Measurements from ENCODE around the gene ZNF300. TPM values are rescaled to one million over a fixed set of nuclear protein-coding genes. Genes with fewer than 3 reads are reported as not detected.

Gene ZNF300
- 1 to 10 TPM in 2 of 9 donors, under 1 TPM in 7; 0.12 to 7.4 (median 0.61) TPM for total RNA-seq
- polyA plus RNA-seq, result 1 to 10 TPM in 2 of 3 donors, under 1 TPM in 1; 0.82 to 6.0 (median 3.3) TPM
- long read RNA-seq, donor 1, result 0 reads
- long read RNA-seq, donor 2, result 0 reads
- long read RNA-seq, donor 3, partial matches to known transcripts, result 0 of 1 reads
- long read RNA-seq, donor 3, other reads (novel, unspliced or antisense), result 0 of 1 reads
- long read RNA-seq, donor 4, result 0 reads
- long read RNA-seq, donor 5, result 0 reads
- long read RNA-seq, donor 6, result 0 reads
- long read RNA-seq, donor 7, result 0 reads
- long read RNA-seq, donor 8, full-length matches to known transcripts, result 2 of 2 reads
- long read RNA-seq, donor 8, partial matches to known transcripts, result 0 of 2 reads
- long read RNA-seq, donor 8, other reads (novel, unspliced or antisense), result 0 of 2 reads
- long read RNA-seq, donor 9, full-length matches to known transcripts, result 1 of 1 reads
- long read RNA-seq, donor 9, partial matches to known transcripts, result 0 of 1 reads
- long read RNA-seq, donor 9, other reads (novel, unspliced or antisense), result 0 of 1 reads
- long read RNA-seq, donor 10, result 0 reads

DNA sequence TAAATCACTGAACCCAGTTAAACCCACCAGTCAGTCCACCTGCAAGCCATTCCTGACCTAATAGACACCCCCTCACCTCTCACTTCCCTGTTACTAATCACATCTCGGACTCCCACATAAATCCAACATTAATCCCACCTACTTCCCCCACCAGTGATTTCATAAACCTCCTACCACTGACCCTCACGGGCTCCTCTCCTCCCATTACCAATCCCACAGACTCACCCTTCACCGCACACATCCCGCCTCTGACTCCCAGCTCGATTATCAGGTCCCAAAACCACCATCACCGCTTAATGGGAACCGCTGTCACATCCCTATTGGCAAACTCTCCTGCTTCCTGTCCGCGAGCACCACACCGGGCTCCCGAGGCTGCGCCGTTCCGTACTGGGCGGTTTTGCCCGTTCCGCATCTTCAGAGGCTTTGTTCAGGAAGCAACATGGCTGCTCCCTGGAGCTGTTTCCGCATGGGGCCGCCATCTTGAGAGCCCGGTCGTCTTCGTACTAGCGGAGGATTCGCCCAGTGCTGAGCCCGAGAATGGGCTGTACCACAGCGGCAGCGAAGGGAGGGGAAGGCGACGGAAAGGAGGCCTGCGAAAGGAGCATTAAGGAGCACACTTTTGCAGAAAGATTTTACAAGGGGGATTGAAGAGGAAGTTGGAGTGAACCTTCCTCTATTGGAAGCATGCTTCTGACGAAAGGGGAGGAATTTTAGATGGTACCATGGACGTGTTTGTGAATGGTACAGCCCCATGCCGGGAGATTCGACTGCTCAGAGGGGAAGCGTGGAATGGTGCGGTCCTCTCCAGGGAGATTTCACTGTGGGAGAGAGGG lies at the start of gene ZNF300:
Gene ZNF300, minus strand, starts transcription at position 502 of the 833 bp plus-strand sequence. CDS start 1,825 bp downstream, outside the sequence.
- TF ChIP-seq, protein P1, sequence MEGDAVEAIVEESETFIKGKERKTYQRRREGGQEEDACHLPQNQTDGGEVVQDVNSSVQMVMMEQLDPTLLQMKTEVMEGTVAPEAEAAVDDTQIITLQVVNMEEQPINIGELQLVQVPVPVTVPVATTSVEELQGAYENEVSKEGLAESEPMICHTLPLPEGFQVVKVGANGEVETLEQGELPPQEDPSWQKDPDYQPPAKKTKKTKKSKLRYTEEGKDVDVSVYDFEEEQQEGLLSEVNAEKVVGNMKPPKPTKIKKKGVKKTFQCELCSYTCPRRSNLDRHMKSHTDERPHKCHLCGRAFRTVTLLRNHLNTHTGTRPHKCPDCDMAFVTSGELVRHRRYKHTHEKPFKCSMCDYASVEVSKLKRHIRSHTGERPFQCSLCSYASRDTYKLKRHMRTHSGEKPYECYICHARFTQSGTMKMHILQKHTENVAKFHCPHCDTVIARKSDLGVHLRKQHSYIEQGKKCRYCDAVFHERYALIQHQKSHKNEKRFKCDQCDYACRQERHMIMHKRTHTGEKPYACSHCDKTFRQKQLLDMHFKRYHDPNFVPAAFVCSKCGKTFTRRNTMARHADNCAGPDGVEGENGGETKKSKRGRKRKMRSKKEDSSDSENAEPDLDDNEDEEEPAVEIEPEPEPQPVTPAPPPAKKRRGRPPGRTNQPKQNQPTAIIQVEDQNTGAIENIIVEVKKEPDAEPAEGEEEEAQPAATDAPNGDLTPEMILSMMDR (IDR thresholded peaks at IDR 0.05), result no peak
- TF ChIP-seq POLR2A (IDR thresholded peaks at IDR 0.05), result no peak
- WGBS, 4 donors, result 6 to 10% (median 6%) methylated on average over 27 to 36 of the region's 36 CpGs
- intact Hi-C loops (cut with DNase I), result no loop called here
- peak; percentile 72 to 82 (median 75) for DNase-seq
- Histone ChIP-seq H3K36me3 (replicated peaks in 1 of 2) (no peaks in the 10 kb centered on the region), H3K27ac (peak within 1 kb of the TSS in 2 of 5 donors; percentile 48 to 73), H3K4me3 (peak within 1 kb of the TSS in 2 of 4 donors; percentile 13 to 55), H3K9me3 (replicated peaks in 1 of 3) (peaks cover 0 to 16% (median 12%) of the 10 kb centered on the region in 3 donors), H3K27me3 (no peaks in the 10 kb centered on the region), H3K4me1 (replicated peaks in 1 of 2) (no peaks in the 10 kb centered on the region)

DNA sequence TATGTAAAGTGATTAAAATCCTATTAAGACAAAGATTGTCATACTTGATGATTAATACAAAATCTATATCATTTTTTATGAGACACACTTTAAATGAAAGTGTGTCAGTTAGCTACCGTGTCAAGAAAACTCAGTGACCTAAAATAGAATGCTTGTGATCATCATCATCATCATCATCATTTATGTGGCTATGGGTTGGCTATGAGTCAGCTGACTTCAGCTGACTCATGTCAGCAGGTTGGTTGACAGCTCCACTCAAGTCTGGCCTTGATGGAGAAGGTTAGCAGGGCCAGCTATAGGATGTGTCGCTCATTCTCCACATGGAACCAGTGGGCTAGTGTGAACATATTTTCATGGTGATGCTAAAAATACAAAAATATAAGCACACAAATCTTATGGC lies 43.8 kb upstream of the ZNF300 start:
- DNase-seq, result no peak
- H3K36me3 ChIP-seq (replicated peaks in 1 of 2), result no peaks in the 10 kb centered on the region
- no peak overlapping the region for H3K27ac ChIP-seq
- no peaks in the 10 kb centered on the region for H3K27me3 ChIP-seq
- intact Hi-C loops (cut with DNase I), result no loop called here
- H3K9me3 ChIP-seq (replicated peaks in 1 of 3), result peaks cover 0 to 39% (median 14%) of the 10 kb centered on the region in 3 donors
- H3K4me1 ChIP-seq (replicated peaks in 1 of 2), result peaks cover 0 to 6% of the 10 kb centered on the region in 2 donors
- TF ChIP-seq POLR2A (IDR thresholded peaks at IDR 0.05), result no peak
- TF ChIP-seq, protein P1 (IDR thresholded peaks at IDR 0.05), result no peak
- H3K4me3 ChIP-seq, result no peak overlapping the region
- 61 to 92% (median 64%) methylated on average over 2 of the region's 2 CpGs for WGBS, 4 donors

DNA sequence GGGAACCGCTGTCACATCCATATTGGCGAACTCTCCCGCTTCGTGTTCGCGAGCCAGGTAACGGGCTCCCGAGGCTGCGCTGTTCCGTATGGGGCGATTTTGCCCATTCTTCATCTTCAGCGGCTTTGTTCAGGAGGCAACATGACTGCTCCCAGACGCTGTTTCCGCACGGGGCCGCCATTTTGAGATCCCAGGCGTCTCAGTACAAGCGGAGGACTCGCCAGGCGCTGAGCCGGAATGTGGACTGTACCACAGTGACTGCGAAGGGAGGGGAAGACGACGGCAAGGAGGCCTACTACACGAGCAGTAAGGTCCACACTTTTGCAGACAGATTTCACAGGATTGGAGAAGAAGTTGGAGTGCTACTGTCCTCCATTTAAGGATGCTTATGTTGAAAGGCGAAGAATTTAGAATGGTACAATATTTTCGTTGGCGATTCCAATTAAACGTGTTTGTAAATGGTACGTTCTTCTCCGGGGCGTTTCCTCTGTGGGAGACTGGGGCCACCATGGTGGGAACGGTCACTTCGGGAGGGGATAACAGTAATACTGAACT lies 41.6 kb upstream of the ZNF300 start:
- TF ChIP-seq, protein P1 (IDR thresholded peaks at IDR 0.05), result no peak
- TF ChIP-seq POLR2A (IDR thresholded peaks at IDR 0.05), result peak in 1 of 2 donors; percentile 25
- H3K27ac ChIP-seq, result peak overlapping the region in 4 of 5 donors; percentile 3 to 85 (median 45)
- peaks cover 0 to 40% (median 14%) of the 10 kb centered on the region in 3 donors for H3K9me3 ChIP-seq (replicated peaks in 1 of 3)
- peak overlapping the region in 2 of 4 donors; percentile 10 to 62 for H3K4me3 ChIP-seq
- no peaks in the 10 kb centered on the region for H3K27me3 ChIP-seq
- WGBS, 4 donors, result 7 to 9% (median 8%) methylated on average over 20 to 34 of the region's 34 CpGs
- peak; percentile 68 to 79 (median 76) for DNase-seq
- H3K4me1 ChIP-seq (replicated peaks in 1 of 2), result peaks cover 0 to 6% of the 10 kb centered on the region in 2 donors
- no peaks in the 10 kb centered on the region for H3K36me3 ChIP-seq (replicated peaks in 1 of 2)
- intact Hi-C loops (cut with DNase I), result no loop called here

Measured in adrenal gland (tissue), 19 donors.